ENCODE data around the gene DNAJC15.
"Not testable (repeated sequence)": the region's sequence is repeated elsewhere in the genome, so short reads cannot be mapped to it uniquely, and the experiment has no call there.

DNAJC15 gene

DNA sequence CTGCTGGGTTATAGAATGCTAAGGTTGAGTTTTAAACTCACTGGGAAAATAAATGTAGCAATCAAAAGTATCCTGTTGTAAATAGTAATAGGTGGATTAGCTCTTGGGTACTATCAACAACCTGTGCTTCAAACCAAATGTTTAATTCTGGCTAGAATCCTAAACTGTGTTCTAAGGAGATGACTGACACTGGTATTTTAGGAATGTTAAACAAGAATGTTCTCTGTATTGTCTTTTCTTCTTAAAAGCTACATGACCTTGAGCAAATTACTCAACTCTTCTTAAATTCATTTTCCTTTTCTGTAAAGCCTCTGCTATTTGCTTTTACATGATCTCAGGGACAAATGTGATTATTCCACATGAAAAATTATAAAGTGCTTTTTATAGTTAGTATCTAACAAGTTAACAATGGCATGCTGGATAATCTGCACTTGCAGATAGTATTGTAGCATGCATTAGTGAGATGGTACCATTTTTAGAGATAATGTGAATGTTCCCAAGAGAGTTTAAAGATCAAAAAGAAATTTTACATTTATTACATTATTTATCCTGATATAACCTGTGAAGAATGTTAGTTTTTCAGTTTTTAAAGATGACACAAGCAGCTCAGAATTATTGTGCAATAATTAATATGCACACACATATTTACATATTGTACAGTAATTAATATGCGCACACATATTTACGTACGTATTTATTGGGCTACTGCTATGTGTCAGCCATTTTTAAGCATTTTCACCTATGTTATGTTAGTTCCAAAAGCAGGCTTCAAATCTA is 17.7 kb upstream of the DNAJC15 start:
- no peak for DNase-seq

DNA sequence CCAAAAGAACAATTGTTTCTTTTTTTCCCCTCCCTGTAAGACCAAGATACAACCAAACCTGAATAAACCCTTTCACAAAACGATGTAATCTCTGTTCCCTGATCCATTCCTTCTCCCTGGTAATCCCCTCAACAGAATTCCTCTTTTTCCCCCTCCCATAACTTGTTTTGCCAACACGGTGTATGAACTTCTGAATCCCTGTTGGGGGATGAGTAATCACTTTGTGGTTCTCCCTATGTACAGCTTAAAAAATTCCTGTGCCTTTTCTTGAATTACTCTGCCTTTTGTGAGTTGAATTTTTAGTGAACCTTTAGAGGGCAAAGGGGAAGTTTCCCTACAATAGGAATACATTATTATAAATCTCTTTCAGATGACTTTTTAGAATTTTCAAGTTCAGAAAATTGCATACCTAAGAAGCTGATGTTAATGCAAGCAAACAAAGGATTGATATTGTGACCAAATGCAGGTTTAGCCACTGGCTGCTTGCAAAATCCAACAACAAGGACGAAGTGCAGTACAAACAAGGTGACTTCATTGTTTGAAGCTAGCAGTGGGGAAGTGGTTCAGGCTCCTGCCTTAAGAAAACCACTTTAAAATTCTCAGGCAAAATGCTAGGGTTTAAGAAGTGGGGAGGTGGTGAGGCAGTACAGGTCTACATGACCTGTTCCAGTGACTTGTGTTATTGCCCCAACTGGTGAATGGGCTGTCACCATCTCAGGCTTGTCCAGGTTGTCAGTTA is 16.3 kb upstream of the DNAJC15 start:
- DNase-seq: no peak

DNA sequence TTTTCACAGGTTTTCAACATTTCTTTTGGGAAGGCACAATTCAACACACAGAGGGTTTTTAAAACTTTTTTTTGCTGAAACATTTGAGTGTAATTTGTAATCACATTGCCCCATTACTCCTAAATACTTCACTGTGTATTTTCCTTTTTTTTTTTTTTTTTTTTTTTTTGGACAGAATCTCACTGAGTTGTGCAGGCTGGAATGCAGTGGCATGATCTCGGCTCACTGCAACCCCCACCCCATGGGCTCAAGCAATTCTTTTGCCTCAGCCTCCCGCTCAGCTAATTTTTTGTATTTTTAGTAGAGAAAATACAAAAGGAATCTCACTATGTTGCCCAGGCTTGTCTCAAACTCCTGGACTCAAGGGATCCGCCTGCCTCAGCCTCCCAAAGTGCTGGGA is 14.8 kb upstream of the DNAJC15 start:
- no peak for DNase-seq

DNA sequence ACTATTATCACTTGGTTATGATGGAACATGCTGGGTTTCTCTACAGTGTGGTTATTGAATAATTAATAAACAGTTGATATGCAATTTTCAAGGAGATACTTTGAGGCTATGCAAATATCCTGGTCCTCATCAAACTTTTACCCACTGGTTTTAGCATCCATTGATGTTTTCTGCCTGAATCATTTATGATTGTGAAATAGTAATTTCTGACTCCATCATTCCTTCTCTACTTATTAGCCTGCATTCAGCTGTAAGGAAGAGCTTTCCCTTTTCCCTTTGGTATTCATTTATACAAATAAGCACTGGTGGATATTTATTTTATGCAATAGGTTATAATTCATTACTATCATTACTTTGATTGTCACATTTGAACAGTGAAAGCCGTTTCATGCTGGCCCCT is 13.9 kb upstream of the DNAJC15 start:
- no peak for DNase-seq

DNA sequence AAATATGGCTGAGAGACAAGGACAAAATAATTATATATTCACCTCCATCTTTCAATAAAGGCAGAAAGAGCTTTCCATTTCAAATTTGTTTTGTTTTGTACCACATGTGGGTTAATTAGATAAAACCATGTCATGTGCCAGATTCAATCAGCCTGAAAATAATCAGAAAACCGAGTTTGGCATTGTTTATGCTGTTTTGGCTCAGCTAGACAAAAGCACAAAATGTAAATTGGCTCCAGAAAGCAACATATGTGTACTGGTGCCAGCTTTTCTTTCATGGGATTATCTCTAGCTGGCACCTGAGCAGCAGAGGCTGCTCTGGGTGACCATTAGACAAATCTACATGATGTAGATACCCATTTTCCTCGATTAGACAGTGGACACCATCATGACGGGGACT is 9.2 kb upstream of the DNAJC15 start:
- no peak for DNase-seq

DNA sequence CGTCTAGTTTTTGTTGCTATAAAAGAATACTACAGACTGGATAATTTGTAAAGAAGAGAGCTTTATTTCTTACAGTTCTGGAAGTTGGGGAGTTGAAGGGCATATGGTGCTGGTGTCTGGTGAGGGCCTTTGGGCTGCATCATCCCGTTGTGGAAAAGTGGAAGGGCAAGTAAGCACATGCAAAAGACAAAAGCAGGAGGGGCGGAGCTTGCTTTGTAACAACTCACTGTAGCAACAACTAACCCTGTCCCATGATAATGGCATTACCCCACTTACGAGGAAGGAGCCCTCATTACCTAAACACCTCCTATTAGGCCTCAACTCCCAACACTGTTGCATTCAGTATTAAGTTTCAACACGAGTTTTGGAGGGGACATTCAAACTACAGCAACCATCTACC is 7.2 kb upstream of the DNAJC15 start:
- no peak for DNase-seq

DNA sequence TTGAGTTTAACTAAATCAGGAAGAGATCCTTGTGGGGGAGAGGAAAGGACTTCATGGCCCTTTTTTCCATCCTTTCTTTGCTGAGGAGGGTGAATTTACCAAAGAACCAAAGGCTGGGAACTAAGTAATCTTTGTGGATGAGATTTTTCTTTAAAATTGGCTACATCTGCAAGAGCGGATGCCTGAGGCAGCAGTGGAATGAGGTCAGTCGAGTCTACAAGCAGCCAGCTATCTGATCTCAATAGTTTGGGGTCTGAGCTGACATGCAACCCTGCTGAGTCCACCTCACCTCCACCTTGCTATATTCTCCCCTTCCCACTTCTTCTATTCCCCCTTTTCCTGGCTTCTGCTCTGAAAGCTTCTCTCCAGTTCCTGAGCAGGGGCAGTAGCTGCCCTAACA is 3.6 kb upstream of the DNAJC15 start:
- DNase-seq: no peak

DNA sequence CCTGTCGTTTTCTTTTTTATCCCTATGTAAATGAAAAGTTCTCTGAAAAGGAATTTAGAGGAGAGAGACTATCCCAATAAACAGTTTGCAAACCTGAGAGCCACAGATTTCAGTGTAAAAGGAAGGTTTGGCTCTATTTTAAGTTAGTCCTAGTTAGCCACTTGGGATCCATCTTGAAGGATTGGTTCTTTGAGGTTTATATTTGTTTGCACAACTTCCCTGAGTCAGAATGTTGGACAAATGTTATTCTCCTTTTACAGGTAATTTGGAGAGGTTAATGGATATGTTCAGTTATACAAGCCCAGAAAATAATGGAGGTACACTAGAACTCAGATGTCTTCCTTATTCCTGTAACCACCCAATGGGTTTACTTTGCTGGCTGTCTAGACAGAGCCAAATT is 2.6 kb upstream of the DNAJC15 start:
- DNase-seq: no peak

DNA sequence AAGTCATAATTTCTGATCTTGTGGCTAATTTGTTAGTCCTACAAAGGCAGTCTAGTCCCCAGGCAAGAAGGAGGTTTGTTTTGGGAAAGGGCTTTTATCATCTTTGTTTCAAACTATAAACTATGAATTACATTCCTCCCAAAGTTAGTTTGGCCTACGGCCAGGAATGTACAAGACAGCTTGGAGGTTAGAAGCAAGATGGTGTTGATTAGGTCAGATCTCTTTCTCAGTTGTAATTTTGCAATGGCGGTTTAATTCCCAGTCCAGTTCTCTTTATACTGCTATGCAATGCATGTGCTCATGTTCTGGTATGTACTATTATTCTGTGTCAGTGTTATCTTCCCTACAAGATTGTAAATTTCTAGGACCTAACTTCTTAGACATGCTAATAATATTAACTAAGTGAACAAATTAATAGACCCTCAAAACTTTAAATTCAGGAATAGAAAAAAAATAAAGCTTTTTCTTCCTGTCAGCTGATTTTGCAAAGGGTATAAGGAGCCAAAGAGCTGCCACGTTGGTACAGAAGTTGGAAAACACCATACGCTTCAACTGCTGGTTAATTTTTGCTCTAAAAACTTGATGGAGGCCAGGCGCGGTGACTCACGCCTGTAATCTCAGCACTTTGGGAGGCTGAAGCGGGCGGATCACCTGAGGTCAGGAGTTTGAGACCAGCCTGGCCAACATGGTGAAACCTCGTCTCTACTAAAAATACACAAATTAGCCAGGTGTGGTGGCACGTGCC is 1.3 kb upstream of the DNAJC15 start:
- no peak for DNase-seq

DNA sequence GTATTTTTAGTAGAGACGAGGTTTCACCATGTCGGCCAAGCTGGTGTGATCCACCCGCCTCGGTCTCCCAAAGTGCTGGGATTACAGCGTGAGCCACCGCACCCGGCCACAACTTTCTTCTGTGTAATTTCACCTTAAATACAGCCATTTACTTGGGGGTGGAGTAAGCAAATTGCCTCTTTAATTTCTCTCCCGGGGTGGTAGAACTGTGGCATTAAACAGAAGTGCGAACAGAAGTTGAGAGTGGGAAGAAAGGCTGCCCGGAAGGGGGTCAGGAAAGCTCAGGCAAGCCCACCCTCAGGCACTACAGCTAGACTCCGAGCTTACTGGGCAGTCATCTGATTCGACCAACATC is 475 bp upstream of the DNAJC15 start:
- no peak for DNase-seq

DNA sequence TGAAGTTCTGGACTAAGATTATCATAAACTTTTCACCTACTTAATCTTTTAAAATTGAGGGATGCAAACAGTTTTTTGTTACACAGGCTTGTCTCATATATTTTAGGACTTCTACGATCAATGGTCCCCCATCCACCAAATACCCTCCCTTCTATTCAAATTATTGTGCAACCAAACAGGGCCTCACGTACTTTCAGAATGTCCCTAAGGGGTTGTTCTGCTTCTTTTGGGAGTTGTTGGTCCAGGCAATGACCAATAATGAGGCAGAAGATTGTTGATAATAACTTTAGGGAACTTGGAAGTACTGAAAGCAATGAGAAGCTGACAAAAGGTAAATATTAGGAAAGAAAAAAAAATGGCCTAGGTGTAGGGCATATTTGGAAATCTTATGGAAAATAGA is 2.9 kb downstream of the DNAJC15 start:
- DNase-seq: no peak

DNA sequence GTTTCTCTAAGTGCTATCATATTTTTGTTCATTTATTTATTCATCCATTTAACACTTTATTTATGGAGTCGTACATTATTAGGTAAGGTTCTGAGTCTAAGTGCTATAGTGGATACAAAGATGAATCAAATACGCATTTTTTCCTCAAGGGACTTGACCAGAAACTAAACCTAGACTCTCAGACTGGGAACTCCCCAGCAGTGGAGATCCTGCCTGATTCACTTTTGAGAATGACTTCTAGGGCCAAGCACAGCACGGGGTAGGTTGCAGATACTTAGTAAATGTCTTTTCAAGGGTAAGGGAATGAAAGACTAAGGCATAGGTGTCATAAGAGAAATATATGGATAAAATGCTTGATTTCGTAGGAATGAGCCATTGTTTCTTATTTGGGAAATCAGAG is 7.2 kb downstream of the DNAJC15 start:
- DNase-seq: no peak

DNA sequence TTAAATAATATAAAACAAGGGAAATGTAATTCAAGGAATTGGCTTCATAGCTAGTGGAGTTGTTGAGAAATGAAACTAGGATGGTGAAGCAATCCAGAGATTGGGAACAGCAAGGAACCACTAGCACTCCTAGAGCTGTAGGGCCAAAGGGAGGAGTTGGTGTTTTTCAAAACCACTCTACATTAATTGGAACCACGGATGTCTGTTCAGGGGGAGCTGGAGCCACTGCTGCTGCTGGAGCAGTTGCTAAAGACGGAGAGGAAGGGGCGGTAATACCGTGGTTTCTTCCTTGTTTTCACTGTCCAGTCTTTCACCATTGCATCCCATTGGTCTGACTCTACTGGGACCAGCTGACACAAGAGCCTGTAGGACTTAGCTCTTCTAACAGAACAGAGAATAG is 8.5 kb downstream of the DNAJC15 start:
- DNase-seq: no peak

DNA sequence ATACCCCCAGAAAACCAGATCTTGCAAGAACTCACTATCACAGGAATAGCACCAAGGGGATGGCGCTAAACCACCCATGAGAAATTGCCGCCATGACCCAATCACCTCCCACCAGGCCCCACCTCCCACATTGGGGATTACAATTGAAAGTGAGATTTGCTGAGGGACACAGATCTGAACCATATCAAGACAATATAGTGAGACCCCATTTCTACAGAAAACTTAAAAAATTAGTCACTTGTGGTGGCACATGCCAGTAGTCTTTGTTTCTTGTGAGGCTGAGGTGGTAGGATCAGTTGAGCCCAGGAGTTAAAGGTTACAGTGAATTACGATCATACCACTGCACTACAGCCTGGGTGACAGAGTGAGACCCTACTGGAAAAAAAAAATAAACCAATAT is 9.7 kb downstream of the DNAJC15 start:
- no peak for DNase-seq

DNA sequence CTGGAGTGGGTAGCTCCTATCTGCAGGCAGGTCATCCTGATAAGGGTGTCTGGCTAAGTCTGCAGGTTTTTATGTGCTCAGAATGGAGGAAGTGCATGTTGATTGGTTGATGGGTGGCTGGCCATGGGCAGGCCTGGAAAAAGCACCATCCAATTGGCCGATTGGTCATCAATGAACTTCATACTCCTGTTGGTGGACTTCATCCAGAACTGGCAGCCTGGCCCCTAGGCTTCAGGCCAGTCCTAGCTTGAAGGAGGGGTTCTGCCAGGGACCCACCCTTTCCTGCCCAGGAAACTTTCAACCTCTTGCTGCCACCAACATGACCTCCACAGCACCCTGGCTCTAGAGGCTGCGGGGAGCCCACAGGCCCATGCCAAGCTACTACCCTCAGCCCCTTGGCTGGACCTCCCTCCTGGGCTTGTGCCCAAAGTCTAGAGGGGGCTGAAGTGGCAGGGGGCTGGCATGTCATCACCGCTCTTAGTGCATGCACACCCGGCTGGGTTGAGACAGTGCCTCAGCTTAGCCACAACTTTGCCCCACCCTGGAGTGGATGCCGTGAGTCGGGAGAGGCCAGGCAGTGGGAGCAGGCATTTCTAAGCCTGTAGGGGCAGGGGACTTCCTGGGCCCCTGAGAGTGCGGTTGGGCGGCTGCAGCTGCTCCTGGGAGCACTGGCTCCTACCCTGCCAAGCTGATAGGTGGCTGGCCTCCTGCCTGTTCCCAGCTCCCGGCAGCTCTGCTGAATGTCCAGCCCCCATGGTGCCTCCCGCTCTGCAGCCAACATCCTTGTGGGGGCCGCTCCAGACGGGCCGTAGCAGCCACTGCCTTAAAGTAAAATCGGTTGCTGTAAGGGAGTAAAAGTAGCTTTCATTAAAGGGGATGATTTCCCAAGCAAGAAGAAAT is 13.2 kb downstream of the DNAJC15 start:
- DNase-seq: no peak

DNA sequence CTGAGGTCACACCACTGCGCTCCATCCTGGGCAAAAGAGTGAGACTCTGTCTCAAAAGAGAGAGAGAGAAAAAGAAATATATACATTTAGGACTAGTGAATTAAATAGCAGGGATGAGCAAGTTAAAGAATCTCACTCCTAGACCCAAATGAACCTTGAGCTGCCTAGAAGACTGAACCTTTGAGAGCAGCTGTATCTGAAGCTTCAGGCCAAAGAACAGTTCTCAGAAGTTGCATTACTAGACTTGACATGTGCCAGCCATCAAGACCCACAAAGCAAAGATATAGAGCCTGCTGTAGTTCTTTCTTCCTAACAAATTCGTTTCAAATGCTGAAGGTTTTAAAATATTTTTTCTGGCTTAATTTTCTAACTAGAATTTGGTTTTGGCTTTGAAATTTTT is 16.6 kb downstream of the DNAJC15 start:
- DNase-seq: no peak

DNA sequence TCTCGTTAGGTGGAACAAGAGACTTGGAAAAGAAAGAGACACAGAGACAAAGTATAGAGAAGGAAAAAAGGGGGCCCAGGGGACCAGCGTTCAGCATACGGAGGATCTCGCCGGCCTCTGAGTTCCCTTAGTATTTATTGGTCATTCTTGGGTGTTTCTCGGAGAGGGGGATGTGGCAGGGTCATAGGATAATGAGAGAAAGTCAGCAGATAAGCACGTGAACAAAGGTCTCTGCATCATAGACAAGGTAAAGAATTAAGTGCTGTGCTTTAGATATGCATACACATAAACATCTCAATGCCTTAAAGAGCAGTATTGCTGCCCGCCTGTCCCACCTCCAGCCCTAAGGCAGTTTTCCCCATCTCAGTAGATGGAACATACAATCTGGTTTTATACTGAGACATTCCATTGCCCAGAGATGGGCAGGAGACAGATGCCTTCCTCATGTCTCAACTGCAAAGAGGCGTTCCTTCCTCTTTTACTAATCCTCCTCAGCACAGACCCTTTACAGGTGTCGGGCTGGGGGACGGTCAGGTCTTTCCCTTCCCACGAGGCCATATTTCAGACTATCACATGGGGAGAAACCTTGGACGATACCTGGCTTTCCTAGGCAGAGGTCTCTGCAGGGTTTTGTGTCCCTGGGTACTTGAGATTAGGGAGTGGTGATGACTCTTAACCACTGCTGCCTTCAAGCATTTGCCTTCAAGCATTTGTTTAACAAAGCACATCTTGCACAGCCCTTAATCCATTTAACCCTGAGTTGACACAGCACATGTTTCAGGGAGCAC is 17.4 kb downstream of the DNAJC15 start:
- DNase-seq: not testable (repeated sequence)

DNA sequence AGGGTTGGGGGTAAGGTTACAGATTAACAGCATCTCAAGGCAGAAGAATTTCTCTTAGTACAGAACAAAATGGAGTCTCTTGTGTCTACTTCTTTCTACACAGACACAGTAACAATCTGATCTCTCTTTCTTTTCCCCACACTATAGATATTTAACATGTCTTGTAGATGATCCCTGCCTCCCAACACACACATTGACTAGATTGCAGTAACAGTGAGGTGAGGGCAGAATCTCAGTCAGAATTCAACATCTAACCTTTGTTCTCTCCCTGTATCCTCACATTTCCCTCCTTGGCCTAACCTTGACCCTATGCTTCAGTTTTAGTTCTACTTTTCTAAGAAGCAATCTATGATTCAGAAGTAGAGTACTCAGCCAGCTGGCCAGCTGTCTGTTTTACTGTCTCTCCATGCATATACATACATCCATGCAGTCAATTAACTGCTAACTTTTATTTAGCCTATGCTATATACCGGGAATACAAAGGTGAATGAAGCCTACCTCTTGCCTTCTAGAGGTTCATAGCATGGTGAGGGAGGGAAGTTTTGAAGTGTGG is 18.1 kb downstream of the DNAJC15 start:
- DNase-seq: no peak

DNA sequence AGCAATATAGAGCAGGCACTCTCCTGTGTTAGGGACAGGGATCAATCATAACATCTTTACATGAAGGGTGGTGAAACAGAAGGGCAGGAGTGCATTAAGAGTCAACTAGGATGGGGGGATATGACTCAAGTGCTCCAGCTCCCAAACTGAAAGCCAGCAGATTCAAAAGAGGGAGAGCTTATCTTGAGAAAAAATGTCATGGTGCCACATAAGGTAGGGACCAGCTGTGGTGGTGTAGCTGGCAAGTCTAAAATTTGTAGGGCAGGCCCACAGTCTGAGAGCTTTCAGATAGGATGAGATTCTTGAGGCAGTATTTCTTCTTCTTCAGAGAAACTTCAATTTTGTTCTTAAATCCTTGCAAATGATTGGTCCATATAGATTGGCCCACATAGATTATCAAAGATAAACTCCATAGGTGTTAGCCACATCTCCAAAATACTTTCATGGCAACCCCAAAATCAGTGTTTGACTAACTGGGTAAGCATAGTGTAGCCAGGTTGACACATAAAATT is 19.1 kb downstream of the DNAJC15 start:
- no peak for DNase-seq

DNA sequence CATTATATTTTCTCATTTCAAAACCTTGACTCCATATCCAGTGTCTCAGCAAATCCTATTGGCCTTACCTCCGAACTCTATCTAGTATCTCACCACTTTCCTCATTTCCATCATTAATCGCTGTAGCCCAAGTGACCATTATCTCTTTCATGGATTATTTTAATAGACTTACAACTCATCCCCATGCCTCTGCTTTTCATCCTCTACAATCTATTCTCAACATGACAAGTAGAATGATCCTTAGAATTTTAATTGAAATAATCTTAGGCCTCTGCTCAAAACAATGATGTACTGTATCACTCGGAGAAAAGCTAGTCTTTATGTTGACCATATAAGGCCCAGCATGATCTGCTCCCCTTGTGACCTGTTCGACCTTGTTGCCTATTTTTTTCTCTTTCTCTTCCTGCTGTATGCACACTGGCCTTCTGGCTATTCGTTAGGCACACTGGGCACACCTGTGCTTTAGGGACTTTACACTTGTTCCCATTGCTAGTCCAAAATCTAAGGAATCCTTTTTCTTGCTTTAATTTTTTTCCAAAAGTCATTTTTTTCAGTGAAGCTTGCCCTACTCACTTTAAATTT is 21.4 kb downstream of the DNAJC15 start:
- DNase-seq: no peak

DNA sequence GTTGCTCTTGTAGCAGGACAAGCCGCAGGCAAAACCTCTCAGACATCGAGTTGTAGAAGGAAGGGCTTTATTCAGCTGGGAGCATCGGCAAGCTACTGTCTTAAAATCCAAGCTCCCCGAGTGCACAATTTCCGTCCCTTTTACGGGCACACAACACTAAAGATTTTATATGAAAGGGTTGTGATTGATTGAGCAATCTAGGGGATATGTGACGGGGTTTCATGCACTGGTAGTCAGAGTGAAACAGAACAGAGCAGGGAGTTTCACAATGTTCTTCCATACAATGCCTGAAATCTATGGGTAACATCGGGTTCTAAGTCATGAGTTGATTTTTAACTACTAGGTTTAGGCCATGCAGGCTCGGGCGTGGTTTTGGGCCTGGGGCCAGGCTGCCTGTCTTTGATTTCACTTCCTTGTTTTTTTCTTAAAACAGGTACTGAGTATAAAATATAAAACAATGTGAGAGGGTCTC is 22.0 kb downstream of the DNAJC15 start:
- DNase-seq: not testable (repeated sequence)

All from femur (tissue), 1 donor.